ENCODE measurements around the gene CYFIP1.

The CYFIP1 gene

DNA sequence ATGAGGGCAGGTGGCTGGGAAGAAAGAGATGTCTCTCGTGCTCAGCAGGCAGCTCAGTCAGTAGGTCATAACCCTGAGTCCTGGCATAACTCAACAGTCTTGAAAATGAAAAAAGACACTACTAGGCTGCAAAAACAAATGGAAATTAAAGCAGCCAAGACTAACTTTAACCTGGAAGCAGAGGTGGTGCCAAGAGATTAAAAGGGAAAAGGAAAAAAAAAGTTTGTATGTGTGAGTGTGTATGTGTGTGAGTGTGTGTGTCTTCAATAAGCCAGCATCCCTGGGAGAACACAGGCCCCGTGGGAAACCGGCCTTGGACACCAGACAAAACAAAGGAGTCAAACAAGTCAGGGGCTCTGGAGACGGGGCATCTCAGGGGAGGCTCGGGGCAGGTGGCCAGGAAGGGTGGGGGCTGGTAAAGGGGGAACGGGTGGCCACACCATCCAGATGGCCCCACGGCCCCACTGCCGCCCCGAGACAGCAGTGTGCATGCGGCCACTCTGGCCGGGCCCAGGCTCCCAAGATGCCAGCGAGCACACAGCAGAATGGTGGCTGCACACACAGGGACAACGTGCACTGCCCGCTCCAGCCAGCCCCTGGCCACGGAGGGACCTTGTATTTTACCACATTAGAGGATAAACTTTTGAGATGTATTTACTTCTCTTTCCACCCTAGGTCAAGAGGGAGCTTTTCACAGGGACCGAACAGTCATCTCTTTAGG lies 23.8 kb downstream of the CYFIP1 start:
- Histone ChIP-seq H3K4me1 (no peaks in the 10 kb centered on the region), H3K4me2 (ENCODE audit: low read length) (no peak overlapping the region), H3K4me3 (ENCODE audit: low read depth, low read length) (no peak overlapping the region), H3K36me3 (ENCODE audit: control insufficient read depth, insufficient read depth, low read length) (no peaks in the 10 kb centered on the region), H3K9ac (no peak overlapping the region), H3K27me3 (ENCODE audit: control insufficient read depth, insufficient read depth, low read length) (no peaks in the 10 kb centered on the region), H3K27ac (no peak overlapping the region), H3K79me2 (peaks cover 36% of the 10 kb centered on the region), H3K9me3 (ENCODE audit: control insufficient read depth, low read length) (no peaks in the 10 kb centered on the region), H2AFZ (no peak overlapping the region)
- TF ChIP-seq, protein P1, sequence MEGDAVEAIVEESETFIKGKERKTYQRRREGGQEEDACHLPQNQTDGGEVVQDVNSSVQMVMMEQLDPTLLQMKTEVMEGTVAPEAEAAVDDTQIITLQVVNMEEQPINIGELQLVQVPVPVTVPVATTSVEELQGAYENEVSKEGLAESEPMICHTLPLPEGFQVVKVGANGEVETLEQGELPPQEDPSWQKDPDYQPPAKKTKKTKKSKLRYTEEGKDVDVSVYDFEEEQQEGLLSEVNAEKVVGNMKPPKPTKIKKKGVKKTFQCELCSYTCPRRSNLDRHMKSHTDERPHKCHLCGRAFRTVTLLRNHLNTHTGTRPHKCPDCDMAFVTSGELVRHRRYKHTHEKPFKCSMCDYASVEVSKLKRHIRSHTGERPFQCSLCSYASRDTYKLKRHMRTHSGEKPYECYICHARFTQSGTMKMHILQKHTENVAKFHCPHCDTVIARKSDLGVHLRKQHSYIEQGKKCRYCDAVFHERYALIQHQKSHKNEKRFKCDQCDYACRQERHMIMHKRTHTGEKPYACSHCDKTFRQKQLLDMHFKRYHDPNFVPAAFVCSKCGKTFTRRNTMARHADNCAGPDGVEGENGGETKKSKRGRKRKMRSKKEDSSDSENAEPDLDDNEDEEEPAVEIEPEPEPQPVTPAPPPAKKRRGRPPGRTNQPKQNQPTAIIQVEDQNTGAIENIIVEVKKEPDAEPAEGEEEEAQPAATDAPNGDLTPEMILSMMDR (IDR thresholded peaks at IDR 0.05) = no peak

- Histone ChIP-seq H3K4me1 (no peaks in the 10 kb centered on the region), H3K36me3 (ENCODE audit: control insufficient read depth, insufficient read depth, low read length) (no peaks in the 10 kb centered on the region), H3K27ac (no peak overlapping the region), H3K4me2 (ENCODE audit: low read length) (no peak overlapping the region), H3K9me3 (ENCODE audit: control insufficient read depth, low read length) (no peaks in the 10 kb centered on the region), H3K79me2 (peaks cover 43% of the 10 kb centered on the region), H2AFZ (no peak overlapping the region), H3K9ac (no peak overlapping the region), H3K4me3 (ENCODE audit: low read depth, low read length) (no peak overlapping the region), H3K27me3 (ENCODE audit: control insufficient read depth, insufficient read depth, low read length) (no peaks in the 10 kb centered on the region)
- TF ChIP-seq, protein P1 (IDR thresholded peaks at IDR 0.05) = no peak
Observed at GRCh38 chr15:22955544-22956119, 24.5 kb downstream of the CYFIP1 start.

GRCh38 chr15:22954798-22955543 lies 25.2 kb downstream of the CYFIP1 start:
- H3K4me3 ChIP-seq (ENCODE audit: low read depth, low read length) = no peak overlapping the region
- no peak overlapping the region for H2AFZ ChIP-seq
- no peaks in the 10 kb centered on the region for H3K36me3 ChIP-seq (ENCODE audit: control insufficient read depth, insufficient read depth, low read length)
- no peaks in the 10 kb centered on the region for H3K4me1 ChIP-seq
- TF ChIP-seq, protein P1 (IDR thresholded peaks at IDR 0.05) = no peak
- peaks cover 38% of the 10 kb centered on the region for H3K79me2 ChIP-seq
- no peak overlapping the region for H3K27ac ChIP-seq
- H3K4me2 ChIP-seq (ENCODE audit: low read length) = no peak overlapping the region
- H3K9me3 ChIP-seq (ENCODE audit: control insufficient read depth, low read length) = no peaks in the 10 kb centered on the region
- H3K27me3 ChIP-seq (ENCODE audit: control insufficient read depth, insufficient read depth, low read length) = no peaks in the 10 kb centered on the region
- H3K9ac ChIP-seq = no peak overlapping the region

DNA sequence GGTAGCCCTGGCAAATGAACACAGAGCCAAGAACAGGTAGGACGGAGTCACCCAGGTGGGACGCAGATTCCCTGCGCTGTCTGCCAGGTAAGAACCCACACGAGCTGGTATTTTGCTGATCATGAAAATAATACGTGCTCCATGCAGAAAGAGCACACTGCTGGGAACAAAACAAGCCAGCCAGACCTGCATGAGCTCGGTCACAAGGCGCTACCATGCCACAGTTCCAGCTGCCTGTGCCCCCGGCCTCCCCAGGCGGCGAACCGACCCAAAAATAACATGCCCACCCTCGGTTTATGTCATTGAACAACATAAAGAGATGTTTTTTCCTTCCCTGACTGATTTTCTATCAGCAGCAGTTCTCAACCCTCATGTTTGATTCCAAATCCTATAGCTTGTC lies 25.8 kb downstream of the CYFIP1 start:
- H3K79me2 ChIP-seq = peaks cover 34% of the 10 kb centered on the region
- no peaks in the 10 kb centered on the region for H3K27me3 ChIP-seq (ENCODE audit: control insufficient read depth, insufficient read depth, low read length)
- no peak overlapping the region for H3K4me3 ChIP-seq (ENCODE audit: low read depth, low read length)
- no peak overlapping the region for H3K9ac ChIP-seq
- H3K9me3 ChIP-seq (ENCODE audit: control insufficient read depth, low read length) = no peaks in the 10 kb centered on the region
- TF ChIP-seq, protein P1 (IDR thresholded peaks at IDR 0.05) = no peak
- no peak overlapping the region for H3K27ac ChIP-seq
- no peaks in the 10 kb centered on the region for H3K36me3 ChIP-seq (ENCODE audit: control insufficient read depth, insufficient read depth, low read length)
- H3K4me1 ChIP-seq = no peaks in the 10 kb centered on the region
- H3K4me2 ChIP-seq (ENCODE audit: low read length) = no peak overlapping the region
- H2AFZ ChIP-seq = no peak overlapping the region
